GM18505 (cell line): ENCODE results near the gene RTEL1.

Source experiments
- ATAC-seq: cut with Tn5 transposase; IDR thresholded peaks from one replicate; pipeline ENCODE4 v1.9.1; 2021; ENCODE audit not compliant: unreplicated experiment
- POLR2A ChIP-seq: IDR thresholded peaks from 4 replicates; pipeline ENCODE4 v1.6.1; 2011; ENCODE audit warnings: borderline replicate concordance; ENCODE audit not compliant: insufficient read depth, insufficient read length; ENCODE audit errors: extremely low read depth

The RTEL1 gene

GRCh38 chr20:63679799-63680305, 21.7 kb downstream of the RTEL1 start:
- ATAC-seq = no peak
- TF ChIP-seq POLR2A = no peak

- ATAC-seq = no peak
- no peak for TF ChIP-seq POLR2A
These were observed 22.3 kb downstream of the RTEL1 start for GRCh38 chr20:63680427-63680826.

- TF ChIP-seq POLR2A = no peak
- no peak for ATAC-seq
These were observed 22.9 kb downstream of the RTEL1 start for GRCh38 chr20:63680857-63681608.

GRCh38 chr20:63681609-63682142, 23.6 kb downstream of the RTEL1 start:
- ATAC-seq = no peak
- TF ChIP-seq POLR2A = no peak

- TF ChIP-seq POLR2A = no peak
- no peak for ATAC-seq
These were observed 24.4 kb downstream of the RTEL1 start for GRCh38 chr20:63682384-63683139.

- no peak for TF ChIP-seq POLR2A
- no peak for ATAC-seq
These were observed 27.3 kb downstream of the RTEL1 start for GRCh38 chr20:63685269-63686026.

- ATAC-seq = no peak
- TF ChIP-seq POLR2A = no peak
These were observed 28.0 kb downstream of the RTEL1 start for GRCh38 chr20:63686094-63686491.

- no peak for ATAC-seq
- TF ChIP-seq POLR2A = no peak
These were observed 28.6 kb downstream of the RTEL1 start for GRCh38 chr20:63686492-63687321.

GRCh38 chr20:63687419-63688178, 29.5 kb downstream of the RTEL1 start:
- no peak for ATAC-seq
- TF ChIP-seq POLR2A = no peak

- no peak for TF ChIP-seq POLR2A
- ATAC-seq = no peak
These were observed 30.3 kb downstream of the RTEL1 start for GRCh38 chr20:63688228-63689045.

GRCh38 chr20:63689046-63690002, 31.2 kb downstream of the RTEL1 start:
- no peak for ATAC-seq
- TF ChIP-seq POLR2A = no peak
